K562 (cell line): ENCODE results near the gene HDLBP. TPM values are rescaled to one million over a fixed set of nuclear protein-coding genes. Genes with fewer than 3 reads are reported as not detected.

Experiments
- ATAC-seq: fragments of 200-7000 bp; cut with Tn5 transposase; 3 replicates; pipeline ENCODE4 v1.9.1; 2020; ENCODE audit warnings: moderate library complexity
- BruUV-seq: library from RNA; stranded (reverse); fragments of 400-500 nt; replicated peaks from 2 replicates; lab custom pipeline; 2021; lab: Mats Ljungman, UMichigan
- CTCF ChIA-PET: fragments of 300-600 bp; formaldehyde crosslinking; extraction: SDS; loops from one replicate; lab custom pipeline; 2021; ENCODE audit warnings: low intra/inter-chr PET ratio; lab: Yijun Ruan, JAX
- POLR2A ChIA-PET: fragments of 300-600, 350-650 bp; sonication (Branson Sonifier 250); formaldehyde crosslinking; extraction: SDS; loops from one replicate; lab custom pipeline; 2021; ENCODE audit warnings: antibody characterized with exemption, inconsistent platforms; lab: Yijun Ruan, JAX
- DNase-seq, 4 experiments: peaks; one replicate each; pipeline versions ENCODE4 v3.0.0 to v3.0.0-alpha.2; 2011 to 2018; ENCODE audit warnings: low spot score in 3 of 4, mixed read lengths in 3 of 4; ENCODE audit errors: extremely low read depth in 1 of 4
- FAIRE-seq: peaks from 2 replicates; lab custom pipeline; 2011; peaks lifted over from hg19 to GRCh38; lab: Jason Lieb, UNC
- H2AFZ ChIP-seq: 2 replicates; pipeline ENCODE4 v1.6.0; 2011; ENCODE audit warnings: low read depth, low read length, control low read depth, inconsistent platforms
- H3K27ac ChIP-seq: fragments of 200-600 bp; 3 replicates; pipeline ENCODE4 v1.8.0; 2011; ENCODE audit warnings: low read depth, mild to moderate bottlenecking, control low read depth, inconsistent platforms, low read length, moderate library complexity, mixed read lengths; ENCODE audit errors: extremely low read depth
- H3K27me3 ChIP-seq, 2 experiments: fragments of 300-600 bp in 1 of 2; 2 replicates in 1 of 2; 3 replicates in 1 of 2; pipeline versions ENCODE4 v1.6.0 to v1.8.0; 2011; ENCODE audit warnings: inconsistent platforms in 2 of 2, low read length in 2 of 2, mild to moderate bottlenecking in 1 of 2, mixed read lengths in 1 of 2, moderate library complexity in 1 of 2; ENCODE audit not compliant: control insufficient read depth in 2 of 2, insufficient read depth in 2 of 2
- H3K36me3 ChIP-seq: fragments of 300-600 bp; 3 replicates; pipeline ENCODE4 v1.8.0; 2011; ENCODE audit warnings: mild to moderate bottlenecking, low read length, inconsistent platforms; ENCODE audit not compliant: control insufficient read depth, insufficient read depth
- H3K4me1 ChIP-seq, 2 experiments: fragments of 200-600 bp in 1 of 2; replicated peaks in 1 of 2; 2 replicates in 1 of 2; 3 replicates in 1 of 2; pipeline versions ENCODE4 v1.5.1 to v1.8.0; 2011; ENCODE audit warnings: inconsistent platforms in 2 of 2, low read length in 2 of 2, mild to moderate bottlenecking in 1 of 2, mixed read lengths in 1 of 2, moderate library complexity in 1 of 2; ENCODE audit not compliant: control insufficient read depth in 2 of 2, insufficient read depth in 2 of 2
- H3K4me2 ChIP-seq: 2 replicates; pipeline ENCODE4 v1.6.1; 2011; ENCODE audit warnings: low read length, control low read depth, inconsistent platforms, mixed read lengths; ENCODE audit not compliant: insufficient read depth
- H3K4me3 ChIP-seq: fragments of 200-600 bp; sonication (generic), shearing (Covaris generic); 2 replicates; pipeline ENCODE4 v1.5.1; 2016; ENCODE audit warnings: control low read depth, inconsistent platforms
- H3K79me2 ChIP-seq: fragments of 200-600 bp; 3 replicates; pipeline ENCODE4 v1.8.0; 2011; ENCODE audit warnings: low read length, inconsistent platforms; ENCODE audit not compliant: control insufficient read depth, insufficient read depth
- H3K9ac ChIP-seq, 2 experiments: 2 replicates each; pipeline versions ENCODE4 v1.6.0 to v1.6.1; 2011; ENCODE audit warnings: low read depth in 2 of 2, low read length in 2 of 2, control low read depth in 1 of 2, inconsistent platforms in 1 of 2, mild to moderate bottlenecking in 1 of 2, mixed read lengths in 1 of 2; ENCODE audit not compliant: insufficient read depth in 1 of 2
- H3K9me1 ChIP-seq: one replicate; pipeline ENCODE4 v1.6.0; 2011; ENCODE audit warnings: inconsistent platforms, mild to moderate bottlenecking, low read length, moderate library complexity; ENCODE audit not compliant: control insufficient read depth, insufficient read depth
- H3K9me3 ChIP-seq: replicated peaks from 2 replicates; pipeline ENCODE4 v1.5.1; 2011; ENCODE audit warnings: low read depth, low read length, inconsistent platforms; ENCODE audit not compliant: control insufficient read depth, insufficient read depth
- H4K20me1 ChIP-seq: replicated peaks from 2 replicates; pipeline ENCODE4 v1.6.1; 2011; ENCODE audit warnings: low read length, inconsistent platforms, mixed read lengths; ENCODE audit not compliant: control insufficient read depth, insufficient read depth
- FOSL1 ChIP-seq: fragments of 200-800 bp; sonication (Bioruptor generic); conservative IDR thresholded peaks from 2 replicates; pipeline ENCODE4 v1.6.1; 2016; ENCODE audit warnings: missing genetic modification characterization, missing compliant biosample characterization
- HDAC3 ChIP-seq: fragments of 450-650 bp; IDR thresholded peaks from 2 replicates; pipeline ENCODE4 v1.6.1; 2018; ENCODE audit warnings: borderline replicate concordance, mild to moderate bottlenecking, moderate library complexity; ENCODE audit not compliant: partially characterized antibody
- HMG20A ChIP-seq: fragments of 450-650 bp; formaldehyde crosslinking; conservative IDR thresholded peaks from 2 replicates; pipeline ENCODE4 v1.4.0; 2020; ENCODE audit warnings: mild to moderate bottlenecking, mixed read lengths
- MAX ChIP-seq: sonication (generic); formaldehyde crosslinking; IDR thresholded peaks from 2 replicates; pipeline ENCODE4 v1.9.0; 2022; ENCODE audit warnings: mild to moderate bottlenecking, missing genetic modification reagents
- NKRF ChIP-seq: fragments of 450-650 bp; IDR thresholded peaks from 2 replicates; pipeline ENCODE4 v1.6.1; 2016; ENCODE audit warnings: borderline replicate concordance
- PTBP1 ChIP-seq: fragments of 200-400 bp; formaldehyde crosslinking; IDR thresholded peaks from 2 replicates; pipeline ENCODE4 v1.6.1; 2017; ENCODE audit warnings: low read depth, low read length
- SRSF9 ChIP-seq: fragments of 200-400 bp; formaldehyde crosslinking; IDR thresholded peaks from 2 replicates; pipeline ENCODE4 v1.6.1; 2017; ENCODE audit warnings: low read depth, low read length, borderline replicate concordance
- ZBTB5 ChIP-seq: fragments of 450-650 bp; IDR thresholded peaks from 2 replicates; pipeline ENCODE4 v1.6.1; 2017; ENCODE audit warnings: antibody characterized with exemption
- ZKSCAN3 ChIP-seq: fragments of 250-450 bp; sonication (Bioruptor Pico); IDR thresholded peaks from 2 replicates; pipeline ENCODE4 v1.4.0; 2020
- WGBS: fragments of 100-300 bp; shearing (Covaris generic); methylation state at CpG from one replicate; pipeline ENCODE4 v1.1.6; 2016; ENCODE audit warnings: low coverage, mixed read lengths; ENCODE audit not compliant: insufficient coverage; ENCODE audit errors: missing lambda C conversion rate; 5-methylcytosine and 5-hydroxymethylcytosine counted together
- in situ Hi-C: fragments of 300-500 bp; cut with MboI; formaldehyde crosslinking; loops from 4 replicates; pipeline ENCODE4 v1.15.0; 2018; ENCODE audit warnings: inconsistent platforms, mixed read lengths
- intact Hi-C: fragments of 100-400 bp; cut with micrococcal nuclease; formaldehyde crosslinking; loops from 2 replicates; pipeline ENCODE4 v1.14.2; 2022
- polyA plus RNA-seq, 8 experiments: library from polyadenylated mRNA; depleted of rRNA in 4 of 8; stranded (reverse) in 5 of 8; unstranded in 3 of 8; fragments of >200 nt; fragmentation: Nextera tagmentation in 2 of 8; fragmentation: Illumina TruSeq in 1 of 8; extraction: Ambion mirVana in 2 of 8; extraction: Trizol in 1 of 8; gene quantifications; 2 replicates each; pipeline versions ENCODE4 v1.2.1 to v1.2.3, GENCODE V29; 2011 to 2014; ENCODE audit warnings: inconsistent platforms in 1 of 8, missing spikeins in 1 of 8
- total RNA-seq, 7 experiments: library from RNA; depleted of rRNA in 6 of 7; stranded (reverse); fragments of >200 nt in 6 of 7; fragmentation: Illumina TruSeq in 2 of 7; extraction: Trizol in 2 of 7; gene quantifications; 2 replicates each; pipeline versions ENCODE4 v1.2.1 to v1.2.3, GENCODE V29; 2011 to 2021; ENCODE audit warnings: low replicate concordance in 1 of 7

Gene HDLBP
- total and polyA plus RNA-seq, 9 of the 15 experiments (the other 6 are each of a cell fraction or from before 2014, with no cell fraction given): 24.4 to 378 (median 146) TPM

GRCh38 chr2:241203218-241204009 is 112.1 kb downstream of the HDLBP start:
- no peak overlapping the region for H3K4me2 ChIP-seq
- peaks cover 0 to 39% of the 10 kb centered on the region in 2 experiments; a peak in 3 of 5 replicates for H3K4me1 ChIP-seq
- no peaks in the 10 kb centered on the region for H3K9me1 ChIP-seq
- TF ChIP-seq NKRF (no peak), MAX (CRISPR knock-in tag) (no peak), ZKSCAN3 (CRISPR knock-in tag) (no peak), FOSL1 (tag) (no peak), HMG20A (CRISPR knock-in tag) (no peak), HDAC3 (no peak), ZBTB5 (no peak), SRSF9 (no peak), PTBP1 (no peak)
- in situ Hi-C loops: no loop called here
- no peaks in the 10 kb centered on the region for H3K79me2 ChIP-seq
- BruUV-seq: no TSS peak
- intact Hi-C loops: no loop called here
- WGBS: 31% methylated on average over 8 of the region's 27 CpGs
- ATAC-seq: no peak
- H3K4me3 ChIP-seq: no peak overlapping the region
- CTCF ChIA-PET: interaction anchor here (0.7 kb wide), 1 partner anchor 452 kb away, joined by 4 read pairs; no protein-coding TSS in a partner anchor
- POLR2A ChIA-PET: no interaction called here
- no peak overlapping the region for H2AFZ ChIP-seq
- no peak overlapping the region for H3K9ac ChIP-seq
- H3K9me3 ChIP-seq: no peaks in the 10 kb centered on the region
- H3K27me3 ChIP-seq: peaks cover 0 to 19% of the 10 kb centered on the region in 2 experiments; a peak in 2 of 5 replicates
- H4K20me1 ChIP-seq: no peaks in the 10 kb centered on the region
- H3K27ac ChIP-seq: no peak overlapping the region
- no peaks in the 10 kb centered on the region for H3K36me3 ChIP-seq
- DNase-seq: no peak
- FAIRE-seq: no peak
